ENCODE results near the gene TMEM143. TPM values are rescaled to one million over a fixed set of nuclear protein-coding genes. Genes with fewer than 3 reads are reported as not detected.

Gene TMEM143
- total RNA-seq, 6 experiments from 2014 or later, result 5.9 to 9.7 (median 7.7) TPM

DNA sequence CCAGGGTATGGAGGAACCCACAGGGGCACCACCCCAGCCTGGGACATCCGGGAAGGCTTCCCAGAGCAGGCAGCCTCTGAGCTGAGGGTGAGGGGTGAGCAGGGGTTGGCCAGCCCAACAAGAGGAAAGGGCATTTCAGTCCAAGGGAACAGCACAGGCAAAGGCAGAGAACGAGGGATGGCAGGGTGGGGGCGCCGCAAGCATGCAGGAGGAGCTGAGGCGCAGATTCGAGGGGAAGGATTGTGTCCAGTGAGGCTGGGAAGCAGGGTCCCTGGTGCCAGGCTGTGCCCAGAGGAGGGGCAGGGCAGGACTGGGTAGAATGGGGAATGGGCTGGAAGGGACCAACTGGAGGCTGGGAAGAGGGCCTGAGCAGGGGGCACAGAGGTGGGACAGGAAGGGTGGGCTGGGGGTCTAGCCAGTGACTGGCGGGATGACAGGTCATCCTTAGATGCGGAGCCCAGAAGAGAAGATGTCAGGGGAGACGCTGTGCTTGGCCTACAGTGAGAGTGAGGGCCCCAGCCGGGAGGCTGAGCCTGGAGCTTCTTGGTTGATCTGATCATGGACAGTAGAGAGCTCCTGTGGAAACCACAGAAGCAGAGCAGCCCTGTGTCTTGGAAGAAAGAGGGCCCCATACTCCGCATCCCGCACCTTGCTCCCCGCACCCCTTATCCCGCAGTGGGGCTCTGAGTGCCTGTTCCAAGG lies 24.8 kb downstream of the TMEM143 start:
- TF ChIP-seq, protein P1, sequence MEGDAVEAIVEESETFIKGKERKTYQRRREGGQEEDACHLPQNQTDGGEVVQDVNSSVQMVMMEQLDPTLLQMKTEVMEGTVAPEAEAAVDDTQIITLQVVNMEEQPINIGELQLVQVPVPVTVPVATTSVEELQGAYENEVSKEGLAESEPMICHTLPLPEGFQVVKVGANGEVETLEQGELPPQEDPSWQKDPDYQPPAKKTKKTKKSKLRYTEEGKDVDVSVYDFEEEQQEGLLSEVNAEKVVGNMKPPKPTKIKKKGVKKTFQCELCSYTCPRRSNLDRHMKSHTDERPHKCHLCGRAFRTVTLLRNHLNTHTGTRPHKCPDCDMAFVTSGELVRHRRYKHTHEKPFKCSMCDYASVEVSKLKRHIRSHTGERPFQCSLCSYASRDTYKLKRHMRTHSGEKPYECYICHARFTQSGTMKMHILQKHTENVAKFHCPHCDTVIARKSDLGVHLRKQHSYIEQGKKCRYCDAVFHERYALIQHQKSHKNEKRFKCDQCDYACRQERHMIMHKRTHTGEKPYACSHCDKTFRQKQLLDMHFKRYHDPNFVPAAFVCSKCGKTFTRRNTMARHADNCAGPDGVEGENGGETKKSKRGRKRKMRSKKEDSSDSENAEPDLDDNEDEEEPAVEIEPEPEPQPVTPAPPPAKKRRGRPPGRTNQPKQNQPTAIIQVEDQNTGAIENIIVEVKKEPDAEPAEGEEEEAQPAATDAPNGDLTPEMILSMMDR (IDR thresholded peaks at IDR 0.05), result no peak
- Mint-ChIP-seq H3K36me3 (ENCODE audit: low read depth) (no peaks in the 10 kb centered on the region), H3K27me3 (ENCODE audit: insufficient read depth) (peaks cover 4% of the 10 kb centered on the region; the same call in 1 of the 2 replicates), H3K9me3 (no peaks in the 10 kb centered on the region), H3K4me1 (ENCODE audit: low read depth) (peaks cover 13% of the 10 kb centered on the region), H3K27ac (no peak overlapping the region), H3K4me3 (no peak overlapping the region)
- no peak for DNase-seq

DNA sequence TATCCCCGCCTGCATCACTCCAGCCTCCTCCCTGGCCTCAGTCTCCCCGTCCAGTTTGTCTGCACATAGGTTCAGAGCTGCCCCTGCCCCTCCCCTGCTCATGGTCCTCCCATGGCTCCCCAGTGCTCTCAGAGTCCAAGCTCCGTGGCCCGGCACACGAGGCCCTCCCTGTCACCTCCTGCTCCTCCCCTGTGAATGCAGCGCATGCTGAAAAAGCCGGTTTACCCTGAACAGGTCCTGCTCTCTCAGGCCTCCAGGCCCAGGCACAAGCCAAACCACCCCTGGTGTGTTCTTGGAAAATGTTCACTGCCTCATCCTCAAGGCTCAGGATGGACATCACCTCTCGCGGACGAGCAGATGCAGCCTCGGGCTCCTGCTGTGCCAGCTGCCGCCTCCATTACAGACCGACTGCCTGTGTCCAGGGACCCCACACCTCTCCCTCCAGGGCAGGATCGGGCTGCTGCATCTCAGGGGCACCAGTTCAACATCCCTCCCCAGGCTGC lies 25.4 kb downstream of the TMEM143 start:
- Mint-ChIP-seq H3K27ac (no peak overlapping the region), H3K36me3 (ENCODE audit: low read depth) (no peaks in the 10 kb centered on the region), H3K27me3 (ENCODE audit: insufficient read depth) (peaks cover 6% of the 10 kb centered on the region), H3K9me3 (no peaks in the 10 kb centered on the region), H3K4me3 (no peak overlapping the region), H3K4me1 (ENCODE audit: low read depth) (peaks cover 18% of the 10 kb centered on the region)
- TF ChIP-seq, protein P1 (IDR thresholded peaks at IDR 0.05), result no peak
- no peak for DNase-seq

DNA sequence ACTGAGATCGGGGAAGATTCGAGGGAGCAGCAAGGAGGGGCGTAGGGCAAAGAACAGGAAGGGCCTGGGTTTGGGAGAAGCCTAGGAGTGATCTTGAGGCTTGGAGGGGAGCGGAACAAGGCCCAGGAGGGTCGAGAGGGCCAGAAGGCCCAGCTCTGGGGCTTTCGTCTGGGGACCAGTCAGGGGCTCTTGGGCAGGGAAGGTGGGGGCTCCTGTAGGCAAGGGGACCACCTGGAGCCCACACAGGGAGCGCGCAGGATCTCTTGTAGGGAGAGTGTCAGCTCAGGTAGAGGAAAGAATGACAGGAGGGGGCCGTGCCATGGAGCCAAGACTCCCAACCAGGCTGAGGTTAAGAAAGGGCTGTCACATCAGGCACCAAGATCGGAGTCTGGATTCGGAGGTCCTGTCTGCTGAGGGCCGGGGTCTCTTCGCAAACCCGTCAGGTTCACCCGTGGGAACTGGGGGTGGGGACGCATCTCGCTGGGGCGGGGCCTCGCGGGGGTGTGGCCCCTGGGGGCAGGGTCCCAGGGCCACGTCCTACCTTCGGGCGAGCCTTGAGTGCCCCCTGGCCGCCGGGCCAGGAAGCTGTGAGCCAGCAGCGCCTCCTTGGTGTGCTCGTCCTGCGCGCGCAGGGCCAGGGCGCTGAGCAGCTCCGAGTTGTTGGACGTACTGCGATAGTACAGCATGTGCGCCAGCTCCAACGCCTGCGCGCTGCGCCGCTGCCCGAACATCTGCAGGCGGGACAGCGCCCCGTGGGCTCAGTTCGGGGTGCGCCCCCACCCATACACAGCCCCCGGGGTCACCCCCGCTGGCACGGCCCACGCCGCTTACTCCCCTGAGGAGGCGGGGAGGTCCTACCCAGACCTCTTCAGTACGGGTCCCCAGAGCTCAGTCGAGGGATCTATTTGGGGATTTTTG lies 30.0 kb downstream of the TMEM143 start:
- Mint-ChIP-seq H3K4me3 (peak overlapping the region; percentile 71), H3K36me3 (ENCODE audit: low read depth) (peaks cover 24% of the 10 kb centered on the region), H3K9me3 (no peaks in the 10 kb centered on the region), H3K27ac (peak overlapping the region; percentile 70), H3K4me1 (ENCODE audit: low read depth) (peaks cover 39% of the 10 kb centered on the region), H3K27me3 (ENCODE audit: insufficient read depth) (peaks cover 5% of the 10 kb centered on the region)
- TF ChIP-seq, protein P1 (IDR thresholded peaks at IDR 0.05), result peak; percentile 88
- DNase-seq, result peak; percentile 87

DNA sequence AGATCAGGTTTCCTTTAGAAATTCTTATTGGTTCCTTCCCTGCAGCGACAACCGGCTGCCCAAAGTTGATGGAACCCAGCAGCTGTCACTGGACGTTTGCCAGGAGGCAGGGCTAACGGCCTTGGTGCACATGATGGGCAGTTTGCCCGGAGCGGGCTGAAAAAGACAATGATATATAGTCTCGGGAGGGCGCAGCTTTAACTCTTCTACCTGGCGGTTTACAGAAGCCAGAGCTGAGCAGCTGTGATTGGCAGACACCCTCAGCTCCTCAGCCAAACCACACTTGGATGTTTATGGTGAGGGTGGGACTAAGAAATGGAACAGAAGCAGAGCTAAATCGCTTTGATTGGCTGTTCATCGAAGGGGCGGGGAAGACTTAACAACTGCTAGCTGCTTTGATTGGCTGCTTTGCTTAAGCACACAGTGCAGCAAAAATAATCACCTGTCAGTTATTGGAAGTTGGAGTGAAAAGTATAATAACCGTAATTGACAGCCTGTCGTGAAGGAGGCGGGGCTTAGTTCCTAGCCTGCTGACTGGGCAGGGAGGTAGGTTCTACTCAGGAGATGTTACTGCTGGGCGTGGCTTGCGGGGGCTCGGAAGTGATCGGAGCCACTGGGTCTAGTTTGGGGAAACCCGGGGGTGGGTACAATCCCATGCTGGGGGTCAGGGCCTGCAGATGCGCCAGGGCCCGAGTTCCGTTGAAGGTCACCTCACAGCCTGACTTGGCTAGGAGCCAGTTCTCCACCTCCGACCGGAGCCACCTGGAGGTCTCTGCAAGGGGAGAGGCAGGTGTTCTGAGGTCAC lies 30.9 kb downstream of the TMEM143 start:
- TF ChIP-seq, protein P1 (IDR thresholded peaks at IDR 0.05), result no peak
- Mint-ChIP-seq H3K4me3 (peak overlapping the region; percentile 71), H3K9me3 (no peaks in the 10 kb centered on the region), H3K27me3 (ENCODE audit: insufficient read depth) (peaks cover 2% of the 10 kb centered on the region), H3K4me1 (ENCODE audit: low read depth) (peaks cover 44% of the 10 kb centered on the region), H3K27ac (peak overlapping the region; percentile 70), H3K36me3 (ENCODE audit: low read depth) (peaks cover 29% of the 10 kb centered on the region)
- DNase-seq, result peak; percentile 93

DNA sequence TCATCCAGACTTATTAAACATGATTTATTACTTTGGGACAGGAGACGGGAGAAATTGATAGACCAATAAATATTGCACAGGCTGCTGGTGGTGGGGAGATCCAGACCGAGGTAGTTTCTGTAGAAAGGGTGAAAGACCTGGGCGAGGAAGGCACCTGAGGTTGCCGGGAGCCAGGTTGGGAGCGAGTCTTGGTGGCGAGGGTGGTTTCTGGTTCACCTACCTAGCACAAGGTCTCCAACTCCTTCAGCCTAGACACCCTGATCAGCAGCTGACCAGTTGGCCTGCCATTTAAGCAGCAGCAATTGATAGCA lies 31.4 kb downstream of the TMEM143 start:
- no peak for DNase-seq
- Mint-ChIP-seq H3K4me3 (peak overlapping the region; percentile 71; the same call in 1 of the 2 replicates), H3K27ac (peak overlapping the region; percentile 70; the same call in 1 of the 2 replicates), H3K27me3 (ENCODE audit: insufficient read depth) (peaks cover 2% of the 10 kb centered on the region), H3K4me1 (ENCODE audit: low read depth) (peaks cover 44% of the 10 kb centered on the region), H3K9me3 (no peaks in the 10 kb centered on the region), H3K36me3 (ENCODE audit: low read depth) (peaks cover 34% of the 10 kb centered on the region)
- TF ChIP-seq, protein P1 (IDR thresholded peaks at IDR 0.05), result no peak
